Measurements from ENCODE around the gene DLG5. TPM values are rescaled to one million over a fixed set of nuclear protein-coding genes. Genes with fewer than 3 reads are reported as not detected.
A peak's percentile ranks its signal among the peaks of the same experiment; 100 is the strongest.

DLG5 gene
- total and polyA plus RNA-seq, 11 donors, result 5.2 to 27.1 (median 12.8) TPM

GRCh38 chr10:77862595-77862994, 64.0 kb downstream of the DLG5 start:
- no peak for DNase-seq
- peaks cover 0 to 24% (median 6%) of the 10 kb centered on the region in 9 donors for H3K36me3 ChIP-seq
- intact Hi-C loops (cut with DNase I), result no loop called here
- no peak overlapping the region for H3K27ac ChIP-seq
- peaks cover 0 to 4% (median 0%) of the 10 kb centered on the region in 12 donors for H3K4me1 ChIP-seq
- peak in 3 of 4 donors; percentile 50 to 73 (median 60) for ATAC-seq
- 68 to 86% (median 85%) methylated on average over 2 of the region's 2 CpGs for WGBS, 4 donors
- H3K4me3 ChIP-seq, result no peak overlapping the region
- H3K27me3 ChIP-seq, result no peaks in the 10 kb centered on the region
- no peak for TF ChIP-seq POLR2A (IDR thresholded peaks at IDR 0.05)
- no peak for TF ChIP-seq CTCF (IDR thresholded peaks at IDR 0.05)
- no peaks in the 10 kb centered on the region for H3K9me3 ChIP-seq

GRCh38 chr10:77861366-77861765, 65.2 kb downstream of the DLG5 start:
- peak overlapping the region in 1 of 12 donors; percentile 43 for H3K27ac ChIP-seq
- no peaks in the 10 kb centered on the region for H3K27me3 ChIP-seq
- peaks cover 0 to 16% (median 0%) of the 10 kb centered on the region in 9 donors for H3K36me3 ChIP-seq
- 73 to 84% (median 79%) methylated on average over 6 of the region's 6 CpGs for WGBS, 4 donors
- peaks cover 0 to 4% (median 0%) of the 10 kb centered on the region in 12 donors for H3K4me1 ChIP-seq
- TF ChIP-seq CTCF (IDR thresholded peaks at IDR 0.05), result no peak
- TF ChIP-seq POLR2A (IDR thresholded peaks at IDR 0.05), result no peak
- ATAC-seq (no peak), DNase-seq (no peak)
- no peaks in the 10 kb centered on the region for H3K9me3 ChIP-seq
- no peak overlapping the region for H3K4me3 ChIP-seq
- intact Hi-C loops (cut with DNase I), result no loop called here

GRCh38 chr10:77859865-77860282, 66.7 kb downstream of the DLG5 start:
- Histone ChIP-seq H3K27ac (peak overlapping the region in 1 of 12 donors; percentile 32), H3K36me3 (peaks cover 0 to 9% (median 0%) of the 10 kb centered on the region in 9 donors), H3K4me1 (peaks cover 0 to 4% (median 0%) of the 10 kb centered on the region in 12 donors), H3K9me3 (no peaks in the 10 kb centered on the region), H3K4me3 (no peak overlapping the region), H3K27me3 (no peaks in the 10 kb centered on the region)
- DNase-seq (no peak), ATAC-seq (no peak)
- TF ChIP-seq CTCF (IDR thresholded peaks at IDR 0.05), result no peak
- no peak for TF ChIP-seq POLR2A (IDR thresholded peaks at IDR 0.05)
- intact Hi-C loops (cut with DNase I), result no loop called here
- WGBS, 4 donors, result 80 to 96% (median 91%) methylated on average over 4 of the region's 4 CpGs

GRCh38 chr10:77859200-77859864, 67.2 kb downstream of the DLG5 start:
- ATAC-seq (no peak), DNase-seq (no peak)
- Histone ChIP-seq H3K4me1 (peaks cover 0 to 4% (median 0%) of the 10 kb centered on the region in 12 donors), H3K36me3 (peaks cover 0 to 10% (median 2%) of the 10 kb centered on the region in 9 donors), H3K9me3 (no peaks in the 10 kb centered on the region), H3K4me3 (no peak overlapping the region), H3K27ac (no peak overlapping the region), H3K27me3 (no peaks in the 10 kb centered on the region)
- intact Hi-C loops (cut with DNase I), result no loop called here
- 89 to 96% (median 93%) methylated on average over 7 of the region's 7 CpGs for WGBS, 4 donors
- no peak for TF ChIP-seq CTCF (IDR thresholded peaks at IDR 0.05)
- no peak for TF ChIP-seq POLR2A (IDR thresholded peaks at IDR 0.05)

All from heart left ventricle (tissue), 16 donors.